ENCODE data around the gene C1orf216. TPM values are rescaled to one million over a fixed set of nuclear protein-coding genes. Genes with fewer than 3 reads are reported as not detected.

The C1orf216 gene
- total and polyA plus RNA-seq, 2 donors (not counting 1 experiment from before 2014, with no cell fraction given), result 2.2 to 5.4 TPM

DNA sequence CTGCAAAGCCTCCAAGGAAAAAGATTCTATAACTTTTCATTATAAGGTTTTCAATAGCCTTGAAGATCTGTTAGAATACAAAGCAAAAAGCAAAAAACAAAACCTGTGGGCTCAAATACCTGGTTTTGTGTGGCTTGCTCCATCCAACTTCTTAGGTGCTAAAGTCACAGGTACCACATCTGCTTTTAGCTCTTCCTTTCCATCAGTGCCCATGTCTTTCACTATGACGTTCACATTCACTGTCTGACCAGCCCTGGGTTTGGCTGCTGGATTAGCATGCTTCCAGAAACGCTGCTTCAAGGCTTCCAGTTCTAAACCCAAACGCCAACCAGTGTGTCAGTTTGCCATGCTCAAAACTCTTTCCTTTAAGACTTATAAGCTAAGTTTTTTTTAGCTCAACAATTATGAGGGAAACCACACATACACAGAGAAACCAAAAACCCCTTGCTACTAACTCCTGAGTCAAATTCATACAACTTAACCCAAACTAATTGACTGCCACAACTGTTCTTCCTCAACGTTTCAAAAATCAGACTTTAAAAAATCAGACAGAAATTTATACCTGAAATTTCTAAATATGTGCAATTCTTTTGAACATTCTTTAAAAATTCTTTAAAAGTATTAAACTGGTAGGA lies 35.1 kb upstream of the C1orf216 start:
- Mint-ChIP-seq H3K4me1 (no peaks in the 10 kb centered on the region), H3K9me3 (ENCODE audit: insufficient read depth) (no peaks in the 10 kb centered on the region), H3K27ac (no peak overlapping the region), H3K4me3 (no peak overlapping the region), H3K27me3 (no peaks in the 10 kb centered on the region)
- Histone ChIP-seq H3K4me2 (replicated peaks; ENCODE audit: low read depth, low read length, poor library complexity, severe bottlenecking) (no peak overlapping the region), H3K4me3 (ENCODE audit: control extremely low read depth in 1 of 5, extremely low read depth in 1 of 5, insufficient read depth in 1 of 5, low read depth in 2 of 5, low read length in 4 of 5) (no peak overlapping the region), H3K36me3 (replicated peaks in 1 of 2; ENCODE audit: control extremely low read depth in 1 of 2, control insufficient read depth in 1 of 2, extremely low read depth in 1 of 2, insufficient read depth in 2 of 2, low read length in 1 of 2) (no peaks in the 10 kb centered on the region), H3K9ac (ENCODE audit: low read length) (no peak overlapping the region), H3K79me2 (ENCODE audit: control insufficient read depth, insufficient read depth, low read length) (no peaks in the 10 kb centered on the region), H3K9me3 (ENCODE audit: control extremely low read depth in 1 of 3, control insufficient read depth in 2 of 3, insufficient read depth in 1 of 3, low read length in 2 of 3) (no peaks in the 10 kb centered on the region), H3K4me1 (ENCODE audit: control insufficient read depth in 2 of 2, insufficient read depth in 2 of 2, low read length in 2 of 2) (no peaks in the 10 kb centered on the region), H4K20me1 (ENCODE audit: control insufficient read depth, insufficient read depth, low read length, poor library complexity, severe bottlenecking) (no peaks in the 10 kb centered on the region), H2AFZ (ENCODE audit: insufficient read depth, low read depth, low read length, poor library complexity, severe bottlenecking) (no peak overlapping the region), H3K27me3 (replicated peaks in 1 of 4; ENCODE audit: control extremely low read depth in 1 of 4, control insufficient read depth in 3 of 4, insufficient read depth in 4 of 4, low read length in 3 of 4) (no peaks in the 10 kb centered on the region), H3K27ac (ENCODE audit: low read length in 2 of 2) (no peak overlapping the region)
- TF ChIP-seq, protein P1, sequence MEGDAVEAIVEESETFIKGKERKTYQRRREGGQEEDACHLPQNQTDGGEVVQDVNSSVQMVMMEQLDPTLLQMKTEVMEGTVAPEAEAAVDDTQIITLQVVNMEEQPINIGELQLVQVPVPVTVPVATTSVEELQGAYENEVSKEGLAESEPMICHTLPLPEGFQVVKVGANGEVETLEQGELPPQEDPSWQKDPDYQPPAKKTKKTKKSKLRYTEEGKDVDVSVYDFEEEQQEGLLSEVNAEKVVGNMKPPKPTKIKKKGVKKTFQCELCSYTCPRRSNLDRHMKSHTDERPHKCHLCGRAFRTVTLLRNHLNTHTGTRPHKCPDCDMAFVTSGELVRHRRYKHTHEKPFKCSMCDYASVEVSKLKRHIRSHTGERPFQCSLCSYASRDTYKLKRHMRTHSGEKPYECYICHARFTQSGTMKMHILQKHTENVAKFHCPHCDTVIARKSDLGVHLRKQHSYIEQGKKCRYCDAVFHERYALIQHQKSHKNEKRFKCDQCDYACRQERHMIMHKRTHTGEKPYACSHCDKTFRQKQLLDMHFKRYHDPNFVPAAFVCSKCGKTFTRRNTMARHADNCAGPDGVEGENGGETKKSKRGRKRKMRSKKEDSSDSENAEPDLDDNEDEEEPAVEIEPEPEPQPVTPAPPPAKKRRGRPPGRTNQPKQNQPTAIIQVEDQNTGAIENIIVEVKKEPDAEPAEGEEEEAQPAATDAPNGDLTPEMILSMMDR (IDR thresholded peaks at IDR 0.05), result no peak
- no peak for TF ChIP-seq EZH2 (IDR thresholded peaks at IDR 0.05; ENCODE audit: borderline replicate concordance, insufficient read depth, low read depth, low read length, poor library complexity, severe bottlenecking)
- ATAC-seq (ENCODE audit: low read depth) (no peak), DNase-seq (no peak)
- ChIA-PET CTCF (no interaction called here), POLR2A (interaction anchor here (0.5 kb wide), 1 partner anchor 21 kb away, joined by 6 read pairs; no protein-coding TSS in a partner anchor)
- intact Hi-C loops (cut with micrococcal nuclease), result no loop called here
- WGBS (ENCODE audit: insufficient coverage), result 86% methylated on average over 3 of the region's 4 CpGs

DNA sequence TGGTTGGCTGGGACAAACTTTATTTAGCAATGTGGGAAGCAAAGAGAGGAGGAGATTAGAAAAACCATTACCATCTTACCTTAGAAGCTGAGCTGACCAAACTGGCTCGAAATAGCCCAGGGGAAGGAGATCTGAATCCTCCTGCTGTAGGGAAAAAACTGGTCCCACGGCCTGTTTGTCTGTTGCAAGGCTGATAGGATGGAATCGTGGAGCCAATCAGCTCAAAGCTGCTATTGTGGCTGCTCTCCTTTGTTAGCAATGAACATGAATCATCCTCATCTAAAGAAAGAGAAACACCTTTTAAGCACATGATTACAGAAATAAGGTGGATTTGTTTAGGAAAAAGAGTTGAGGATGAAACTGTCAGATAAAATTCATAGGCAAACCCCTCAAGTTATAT lies 29.6 kb upstream of the C1orf216 start:
- Histone ChIP-seq H2AFZ (ENCODE audit: insufficient read depth, low read depth, low read length, poor library complexity, severe bottlenecking) (no peak overlapping the region), H3K4me1 (ENCODE audit: control insufficient read depth in 2 of 2, insufficient read depth in 2 of 2, low read length in 2 of 2) (no peaks in the 10 kb centered on the region), H3K4me3 (ENCODE audit: control extremely low read depth in 1 of 5, extremely low read depth in 1 of 5, insufficient read depth in 1 of 5, low read depth in 2 of 5, low read length in 4 of 5) (no peak overlapping the region), H3K9me3 (ENCODE audit: control extremely low read depth in 1 of 3, control insufficient read depth in 2 of 3, insufficient read depth in 1 of 3, low read length in 2 of 3) (no peaks in the 10 kb centered on the region), H3K79me2 (ENCODE audit: control insufficient read depth, insufficient read depth, low read length) (no peaks in the 10 kb centered on the region), H3K36me3 (replicated peaks in 1 of 2; ENCODE audit: control extremely low read depth in 1 of 2, control insufficient read depth in 1 of 2, extremely low read depth in 1 of 2, insufficient read depth in 2 of 2, low read length in 1 of 2) (no peaks in the 10 kb centered on the region), H3K27me3 (replicated peaks in 1 of 4; ENCODE audit: control extremely low read depth in 1 of 4, control insufficient read depth in 3 of 4, insufficient read depth in 4 of 4, low read length in 3 of 4) (no peaks in the 10 kb centered on the region), H3K4me2 (replicated peaks; ENCODE audit: low read depth, low read length, poor library complexity, severe bottlenecking) (no peak overlapping the region), H4K20me1 (ENCODE audit: control insufficient read depth, insufficient read depth, low read length, poor library complexity, severe bottlenecking) (no peaks in the 10 kb centered on the region), H3K27ac (ENCODE audit: low read length in 2 of 2) (no peak overlapping the region), H3K9ac (ENCODE audit: low read length) (no peak overlapping the region)
- no peaks in the 10 kb centered on the region for H3K27me3 Mint-ChIP-seq
- H3K27ac Mint-ChIP-seq, result no peak overlapping the region
- DNase-seq (no peak), ATAC-seq (ENCODE audit: low read depth) (no peak)
- H3K9me3 Mint-ChIP-seq (ENCODE audit: insufficient read depth), result no peaks in the 10 kb centered on the region
- CTCF ChIA-PET, result interaction anchor here (3.4 kb wide), 1 partner anchor 21 kb away, joined by 12 read pairs; no protein-coding TSS in a partner anchor
- 97% methylated on average over 3 of the region's 3 CpGs for WGBS (ENCODE audit: insufficient coverage)
- no peak for TF ChIP-seq EZH2 (IDR thresholded peaks at IDR 0.05; ENCODE audit: borderline replicate concordance, insufficient read depth, low read depth, low read length, poor library complexity, severe bottlenecking)
- TF ChIP-seq, protein P1 (IDR thresholded peaks at IDR 0.05), result no peak
- POLR2A ChIA-PET, result no interaction called here
- no peaks in the 10 kb centered on the region for H3K4me1 Mint-ChIP-seq
- no peak overlapping the region for H3K4me3 Mint-ChIP-seq
- intact Hi-C loops (cut with micrococcal nuclease), result no loop called here
